GM19193 (cell line): ENCODE data around the gene PLA1A.

Source experiments
- POLR2A ChIP-seq: IDR thresholded peaks from 4 replicates; pipeline ENCODE4 v1.6.1; 2011; ENCODE audit not compliant: insufficient read depth, insufficient read length; ENCODE audit errors: extremely low read depth

PLA1A gene

GRCh38 chr3:119657887-119658702 lies 60.4 kb downstream of the PLA1A start:
- TF ChIP-seq POLR2A, result no peak

- no peak for TF ChIP-seq POLR2A
Measured at GRCh38 chr3:119658994-119659393, 61.3 kb downstream of the PLA1A start.

- no peak for TF ChIP-seq POLR2A
Measured at GRCh38 chr3:119659606-119660291, 62.1 kb downstream of the PLA1A start.

GRCh38 chr3:119660474-119661440 lies 63.1 kb downstream of the PLA1A start, which contains the start of gene POPDC2:
Gene POPDC2, minus strand, starts transcription at chr3:119660589. Its CDS starts 166 bp downstream, at chr3:119660423.
- TF ChIP-seq POLR2A, result no peak

GRCh38 chr3:119662604-119663373 lies 65.1 kb downstream of the PLA1A start:
- no peak for TF ChIP-seq POLR2A

- TF ChIP-seq POLR2A, result no peak
Measured at GRCh38 chr3:119663885-119664284, 66.2 kb downstream of the PLA1A start.

GRCh38 chr3:119664370-119664769 lies 66.7 kb downstream of the PLA1A start:
- no peak for TF ChIP-seq POLR2A

- TF ChIP-seq POLR2A, result no peak
Measured at GRCh38 chr3:119664850-119665379, 67.2 kb downstream of the PLA1A start.

GRCh38 chr3:119665954-119666559 lies 68.4 kb downstream of the PLA1A start:
- no peak for TF ChIP-seq POLR2A

GRCh38 chr3:119669906-119670570 lies 72.4 kb downstream of the PLA1A start:
- TF ChIP-seq POLR2A, result no peak

- TF ChIP-seq POLR2A, result no peak
Measured at GRCh38 chr3:119672776-119673175, 75.1 kb downstream of the PLA1A start.

GRCh38 chr3:119673875-119674274 lies 76.2 kb downstream of the PLA1A start:
- no peak for TF ChIP-seq POLR2A
